SK-N-MC (cell line): ENCODE results near the gene SNCA.
A peak's percentile ranks its signal among the peaks of the same experiment; 100 is the strongest.

Experiments
- DNase-seq: peaks from one replicate; pipeline ENCODE4 v3.0.0-alpha.2; 2011; ENCODE audit warnings: low read depth, low spot score
- H3K27ac ChIP-seq: fragments of 200-600 bp; sonication (generic); 2 replicates; pipeline ENCODE4 v1.5.1; 2016; ENCODE audit warnings: mixed run types
- H3K36me3 ChIP-seq: fragments of 200-600 bp; sonication (generic); 2 replicates; pipeline ENCODE4 v1.6.1; 2017; ENCODE audit warnings: antibody characterized with exemption, low read length, mixed read lengths; ENCODE audit not compliant: insufficient read depth
- H3K4me3 ChIP-seq: fragments of 200-600 bp; sonication (generic); 2 replicates; pipeline ENCODE4 v1.5.1; 2016
- H3K9ac ChIP-seq: fragments of 200-600 bp; sonication (generic); 2 replicates; pipeline ENCODE4 v1.8.0; 2017; ENCODE audit warnings: mixed run types, mixed read lengths; ENCODE audit not compliant: insufficient read length
- H3K9me3 ChIP-seq: fragments of 200-600 bp; sonication (generic); 2 replicates; pipeline ENCODE4 v1.6.1; 2017; ENCODE audit warnings: low read depth, mild to moderate bottlenecking, antibody characterized with exemption, low read length, moderate library complexity, mixed read lengths
- EZH2 ChIP-seq: fragments of 200-600 bp; sonication (generic); IDR thresholded peaks from one replicate; pipeline ENCODE4 v1.6.1; 2017; ENCODE audit warnings: antibody characterized with exemption
- FOXP2 ChIP-seq: optimal IDR thresholded peaks from 2 replicates; pipeline ENCODE3; 2011; ENCODE audit warnings: mild to moderate bottlenecking, moderate library complexity; ENCODE audit not compliant: insufficient read depth; ENCODE audit errors: extremely low read length, control extremely low read depth
- POLR2AphosphoS5 ChIP-seq: IDR thresholded peaks from 2 replicates; pipeline ENCODE4 v1.6.1; 2012; ENCODE audit warnings: mild to moderate bottlenecking, low read depth, low read length, borderline replicate concordance

SNCA gene

DNA sequence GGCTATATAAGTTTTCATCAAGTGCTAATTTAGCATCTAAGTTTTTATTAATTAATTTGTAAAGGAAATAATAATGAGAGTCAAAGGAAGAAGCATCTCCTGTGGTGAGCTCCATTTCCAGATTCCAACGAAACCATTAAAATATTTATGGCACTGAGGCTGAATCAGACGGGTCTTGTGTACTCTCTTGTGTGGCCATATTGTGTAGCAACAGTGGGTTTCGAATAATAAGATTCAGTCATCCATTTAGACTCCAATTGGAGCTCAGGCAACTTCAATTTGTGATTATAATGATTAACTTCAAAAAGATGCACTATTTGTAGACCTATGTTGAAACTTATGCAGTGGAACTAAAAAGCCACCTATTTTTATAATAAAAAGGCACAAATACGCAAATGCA is 82.4 kb downstream of the SNCA start:
- no peak overlapping the region for H3K9ac ChIP-seq
- no peak for TF ChIP-seq POLR2AphosphoS5
- no peak for TF ChIP-seq EZH2
- no peak for TF ChIP-seq FOXP2
- H3K36me3 ChIP-seq = no peaks in the 10 kb centered on the region
- DNase-seq = no peak
- H3K4me3 ChIP-seq = no peak overlapping the region
- H3K27ac ChIP-seq = peak overlapping the region; percentile 90
- H3K9me3 ChIP-seq = no peaks in the 10 kb centered on the region

- TF ChIP-seq EZH2 = no peak
- TF ChIP-seq POLR2AphosphoS5 = peak; percentile 33; the same call in 1 of the 2 replicates
- TF ChIP-seq FOXP2 = no peak
- H3K36me3 ChIP-seq = no peaks in the 10 kb centered on the region
- peak; percentile 92 for DNase-seq
- peak overlapping the region; percentile 90 for H3K27ac ChIP-seq
- no peaks in the 10 kb centered on the region for H3K9me3 ChIP-seq
- peak overlapping the region; percentile 54 for H3K4me3 ChIP-seq
- H3K9ac ChIP-seq = peak overlapping the region; percentile 20
Measured at GRCh38 chr4:89753601-89754066, 83.3 kb downstream of the SNCA start.

- Histone ChIP-seq H3K36me3 (no peaks in the 10 kb centered on the region), H3K9me3 (no peaks in the 10 kb centered on the region), H3K27ac (peak overlapping the region; percentile 90), H3K4me3 (peak overlapping the region; percentile 54), H3K9ac (peak overlapping the region; percentile 20)
- no peak for DNase-seq
- TF ChIP-seq FOXP2 = no peak
- no peak for TF ChIP-seq POLR2AphosphoS5
- TF ChIP-seq EZH2 = no peak
Measured at GRCh38 chr4:89752932-89753598, 83.9 kb downstream of the SNCA start.

DNA sequence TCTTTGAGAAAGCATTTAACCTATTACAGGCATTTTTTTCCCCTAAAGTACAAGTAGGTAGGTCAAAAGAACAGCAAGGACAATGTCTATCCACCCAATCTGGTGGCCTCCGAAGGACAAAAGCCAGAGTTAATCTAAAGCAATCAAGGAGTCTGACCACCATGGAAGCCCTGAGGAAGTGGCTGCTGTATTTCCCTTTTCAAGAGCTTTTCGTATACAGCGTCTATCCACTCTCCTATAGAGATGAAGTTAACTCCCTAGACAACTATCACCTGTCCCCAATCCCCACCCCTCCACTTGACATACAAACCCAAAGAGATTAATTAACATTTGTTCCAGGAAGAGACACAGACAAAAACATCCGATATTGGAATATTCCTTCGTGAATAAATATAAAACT is 85.5 kb downstream of the SNCA start:
- no peak overlapping the region for H3K27ac ChIP-seq
- TF ChIP-seq EZH2 (no peak), POLR2AphosphoS5 (no peak), FOXP2 (no peak)
- no peak for DNase-seq

GRCh38 chr4:89746377-89746776 is 90.6 kb downstream of the SNCA start:
- peak overlapping the region; percentile 8; the same call in 1 of the 2 replicates for H3K4me3 ChIP-seq
- TF ChIP-seq EZH2 (no peak), POLR2AphosphoS5 (no peak), FOXP2 (no peak)
- H3K9ac ChIP-seq = no peak overlapping the region

More for the DNA sequence above, 85.5 kb downstream of the SNCA start:
- no peaks in the 10 kb centered on the region for H3K36me3 ChIP-seq
- no peak overlapping the region for H3K9ac ChIP-seq
- H3K4me3 ChIP-seq = no peak overlapping the region
- no peaks in the 10 kb centered on the region for H3K9me3 ChIP-seq

DNA sequence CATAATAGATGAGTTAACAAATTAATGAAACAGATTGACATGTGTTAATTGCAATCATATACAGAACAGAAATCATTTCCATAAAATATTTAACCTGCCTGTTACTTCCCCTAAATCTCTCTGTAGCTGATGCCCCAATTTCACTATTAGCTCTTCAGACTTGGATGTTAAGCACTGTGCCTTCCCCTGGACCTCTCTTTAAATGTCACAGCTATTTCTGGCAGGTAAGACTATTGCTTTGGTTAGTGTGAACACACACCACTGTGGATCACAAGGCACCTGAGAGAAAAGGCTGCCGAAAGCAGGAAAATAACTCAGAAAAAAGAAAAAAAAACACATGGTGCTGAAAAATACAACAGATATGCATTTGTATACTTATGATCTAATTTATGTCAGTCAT is 91.3 kb downstream of the SNCA start:
- Histone ChIP-seq H3K9me3 (no peaks in the 10 kb centered on the region), H3K36me3 (no peaks in the 10 kb centered on the region), H3K27ac (peak overlapping the region; percentile 87), H3K4me3 (no peak overlapping the region), H3K9ac (no peak overlapping the region)
- no peak for DNase-seq
- TF ChIP-seq EZH2 = no peak
- no peak for TF ChIP-seq FOXP2
- TF ChIP-seq POLR2AphosphoS5 = no peak

More at GRCh38 chr4:89746377-89746776, 90.6 kb downstream of the SNCA start:
- Histone ChIP-seq H3K36me3 (no peaks in the 10 kb centered on the region), H3K27ac (peak overlapping the region; percentile 87), H3K9me3 (no peaks in the 10 kb centered on the region)
- no peak for DNase-seq

GRCh38 chr4:89744914-89745313 is 92.0 kb downstream of the SNCA start:
- TF ChIP-seq EZH2 (no peak), POLR2AphosphoS5 (no peak), FOXP2 (no peak)
- no peak for DNase-seq

DNA sequence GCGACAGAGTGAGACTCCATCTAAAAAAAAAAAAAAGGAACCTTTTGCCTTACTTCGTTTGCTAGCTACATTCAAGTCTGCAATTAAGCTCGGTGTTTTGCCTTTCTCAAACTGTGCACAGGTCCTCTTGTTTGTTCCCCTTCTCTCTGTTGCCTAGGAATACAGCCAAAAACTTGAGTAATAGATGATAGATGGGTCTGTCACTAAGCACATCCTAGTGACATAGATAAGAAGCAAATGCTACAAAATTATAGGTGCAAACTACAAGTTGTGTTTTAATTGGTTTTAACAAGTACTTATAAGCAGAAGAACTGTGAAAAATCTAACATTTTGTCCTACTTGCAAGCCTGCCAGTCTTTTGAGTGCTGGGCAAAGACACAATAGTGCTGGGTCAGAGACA is 95.2 kb downstream of the SNCA start:
- H3K36me3 ChIP-seq = no peaks in the 10 kb centered on the region
- no peak for DNase-seq
- H3K4me3 ChIP-seq = no peak overlapping the region
- no peak for TF ChIP-seq POLR2AphosphoS5
- TF ChIP-seq EZH2 = no peak
- TF ChIP-seq FOXP2 = no peak
- H3K9me3 ChIP-seq = no peaks in the 10 kb centered on the region
- H3K9ac ChIP-seq = no peak overlapping the region
- no peak overlapping the region for H3K27ac ChIP-seq

More at GRCh38 chr4:89744914-89745313, 92.0 kb downstream of the SNCA start:
- Histone ChIP-seq H3K27ac (no peak overlapping the region), H3K9me3 (no peaks in the 10 kb centered on the region), H3K9ac (no peak overlapping the region), H3K36me3 (no peaks in the 10 kb centered on the region), H3K4me3 (no peak overlapping the region)
